Vagina (tissue), 2 donors: Measurements from ENCODE around the gene NLGN1.

ENCODE experiments used
- POLR2A ChIP-seq, 2 donors: fragments of 450-650 bp; IDR thresholded peaks; one replicate each; pipeline ENCODE4 v1.6.1; 2017; ENCODE audit warnings: antibody characterized with exemption in 2 of 2, mild to moderate bottlenecking in 2 of 2, moderate library complexity in 2 of 2
- POLR2AphosphoS5 ChIP-seq, 2 donors: sonication (generic); formaldehyde crosslinking; IDR thresholded peaks; one replicate each; pipeline ENCODE4 v1.9.0; 2017; ENCODE audit warnings: antibody characterized with exemption in 2 of 2, mild to moderate bottlenecking in 2 of 2, low read depth in 1 of 2; ENCODE audit not compliant: insufficient read depth in 1 of 2
- TF ChIP-seq, protein P1 (sequence below), 3 experiments: fragments of 450-650 bp in 2 of 3; fragments of 200-600 bp in 1 of 3; sonication (generic) in 1 of 3; IDR thresholded peaks; one replicate each; pipeline ENCODE4 v1.5.1; 2017 to 2019; ENCODE audit warnings: antibody characterized with exemption in 3 of 3, mild to moderate bottlenecking in 2 of 3, moderate library complexity in 2 of 3

DNA sequence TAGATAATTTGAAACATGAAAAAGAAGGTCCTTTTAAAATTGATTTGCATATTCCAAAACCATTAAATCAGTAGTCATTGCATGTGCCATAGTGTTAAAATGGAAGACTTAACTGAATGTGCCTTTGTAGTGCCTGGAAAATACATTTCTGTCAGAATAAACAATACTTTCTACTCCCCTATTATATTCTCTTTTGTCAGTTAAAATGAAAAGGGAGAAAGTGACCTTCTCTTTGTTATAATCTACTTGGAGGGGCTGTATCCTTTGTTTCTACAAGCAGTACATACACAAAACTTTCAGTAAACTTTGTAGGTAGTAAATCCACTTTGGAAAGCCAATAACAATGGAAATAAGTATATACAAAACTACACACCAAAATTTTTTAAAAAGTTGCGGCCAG is 189.5 kb downstream of the NLGN1 start:
- TF ChIP-seq, protein P1, sequence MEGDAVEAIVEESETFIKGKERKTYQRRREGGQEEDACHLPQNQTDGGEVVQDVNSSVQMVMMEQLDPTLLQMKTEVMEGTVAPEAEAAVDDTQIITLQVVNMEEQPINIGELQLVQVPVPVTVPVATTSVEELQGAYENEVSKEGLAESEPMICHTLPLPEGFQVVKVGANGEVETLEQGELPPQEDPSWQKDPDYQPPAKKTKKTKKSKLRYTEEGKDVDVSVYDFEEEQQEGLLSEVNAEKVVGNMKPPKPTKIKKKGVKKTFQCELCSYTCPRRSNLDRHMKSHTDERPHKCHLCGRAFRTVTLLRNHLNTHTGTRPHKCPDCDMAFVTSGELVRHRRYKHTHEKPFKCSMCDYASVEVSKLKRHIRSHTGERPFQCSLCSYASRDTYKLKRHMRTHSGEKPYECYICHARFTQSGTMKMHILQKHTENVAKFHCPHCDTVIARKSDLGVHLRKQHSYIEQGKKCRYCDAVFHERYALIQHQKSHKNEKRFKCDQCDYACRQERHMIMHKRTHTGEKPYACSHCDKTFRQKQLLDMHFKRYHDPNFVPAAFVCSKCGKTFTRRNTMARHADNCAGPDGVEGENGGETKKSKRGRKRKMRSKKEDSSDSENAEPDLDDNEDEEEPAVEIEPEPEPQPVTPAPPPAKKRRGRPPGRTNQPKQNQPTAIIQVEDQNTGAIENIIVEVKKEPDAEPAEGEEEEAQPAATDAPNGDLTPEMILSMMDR (IDR thresholded peaks at IDR 0.05) = no peak
- TF ChIP-seq POLR2AphosphoS5 (IDR thresholded peaks at IDR 0.05; ENCODE audit: insufficient read depth in 1 of 2, low read depth in 1 of 2) (no peak), POLR2A (IDR thresholded peaks at IDR 0.05) (no peak)
